Caco-2 (cell line): Measurements from ENCODE around the gene COL4A4. TPM values are rescaled to one million over a fixed set of nuclear protein-coding genes. Genes with fewer than 3 reads are reported as not detected.
A peak's percentile ranks its signal among the peaks of the same experiment; 100 is the strongest.

ENCODE experiments used
- BruUV-seq: library from RNA; stranded (reverse); fragments of 400-500 nt; replicated peaks from 2 replicates; lab custom pipeline; 2021; lab: Mats Ljungman, UMichigan
- CTCF ChIA-PET: fragments of 300-600 bp; sonication (Branson Sonifier 250); formaldehyde crosslinking; loops from one replicate; lab custom pipeline; 2022; ENCODE audit warnings: antibody characterized with exemption; lab: Charles Lee
- POLR2A ChIA-PET: fragments of 300-600 bp; sonication (Branson Sonifier 250); formaldehyde crosslinking; loops from one replicate; lab custom pipeline; 2022; ENCODE audit warnings: antibody characterized with exemption; lab: Charles Lee
- DNase-seq, 2 experiments: peaks; one replicate each; pipeline versions ENCODE4 v3.0.0 to v3.0.0-alpha.2; 2020 to 2022
- H3K27me3 ChIP-seq: replicated peaks from 2 replicates; pipeline ENCODE4 v1.6.0; 2011; ENCODE audit warnings: low read length; ENCODE audit not compliant: control insufficient read depth, insufficient read depth
- H3K36me3 ChIP-seq: 2 replicates; pipeline ENCODE4 v1.5.1; 2011; ENCODE audit warnings: low read length; ENCODE audit not compliant: control insufficient read depth, insufficient read depth
- H3K4me1 ChIP-seq: fragments of 250-450 bp; sonication (Bioruptor Pico); 2 replicates; pipeline ENCODE4 v1.5.1; 2020; ENCODE audit warnings: mild to moderate bottlenecking
- H3K4me3 ChIP-seq: 2 replicates; pipeline ENCODE4 v1.5.1; 2011; ENCODE audit warnings: low read depth, mild to moderate bottlenecking, control low read depth, low read length
- H3K9me3 ChIP-seq: fragments of 250-450 bp; sonication (Bioruptor Pico); 2 replicates; pipeline ENCODE4 v1.5.1; 2020; ENCODE audit warnings: mild to moderate bottlenecking, moderate library complexity
- H3K27ac Mint-ChIP-seq: one replicate; pipeline ENCODE4 v1.8.0; 2022; ENCODE audit warnings: mixed read lengths; ENCODE audit not compliant: unreplicated experiment
- H3K27me3 Mint-ChIP-seq: one replicate; pipeline ENCODE4 v1.8.0; 2022; ENCODE audit warnings: mixed read lengths; ENCODE audit not compliant: insufficient read depth, unreplicated experiment
- H3K36me3 Mint-ChIP-seq: one replicate; pipeline ENCODE4 v1.8.0; 2022; ENCODE audit warnings: mild to moderate bottlenecking, mixed read lengths; ENCODE audit not compliant: insufficient read depth, unreplicated experiment
- H3K4me1 Mint-ChIP-seq: one replicate; pipeline ENCODE4 v1.8.0; 2022; ENCODE audit warnings: low read depth, mixed read lengths; ENCODE audit not compliant: unreplicated experiment
- H3K4me3 Mint-ChIP-seq: one replicate; pipeline ENCODE4 v1.8.0; 2022; ENCODE audit warnings: mild to moderate bottlenecking, moderate library complexity, mixed read lengths; ENCODE audit not compliant: unreplicated experiment
- H3K9me3 Mint-ChIP-seq: one replicate; pipeline ENCODE4 v1.8.0; 2022; ENCODE audit warnings: mixed read lengths; ENCODE audit not compliant: unreplicated experiment
- intact Hi-C: fragments of 100-400 bp; cut with micrococcal nuclease; formaldehyde crosslinking; loops from one replicate; pipeline ENCODE4 v1.10.0; 2022; ENCODE audit not compliant: unreplicated experiment
- total RNA-seq: library from RNA; stranded (reverse); gene quantifications from 2 replicates; pipeline ENCODE4 v1.2.3, GENCODE V29; 2022
- TF ChIP-seq, protein P1 (sequence below), 2 experiments: fragments of 200-600 bp in 1 of 2; IDR thresholded peaks; 1 replicate in 1 of 2; 2 replicates in 1 of 2; pipeline versions ENCODE4 v1.5.1 to v1.8.0; 2011 to 2022; ENCODE audit warnings: antibody characterized with exemption in 1 of 2, control low read depth in 1 of 2, inconsistent platforms in 1 of 2, low read depth in 1 of 2, low read length in 1 of 2, mild to moderate bottlenecking in 1 of 2, moderate library complexity in 1 of 2; ENCODE audit not compliant: insufficient read depth in 1 of 2, severe bottlenecking in 1 of 2, unreplicated experiment in 1 of 2

COL4A4 gene
- total RNA-seq, 1 experiment from 2014 or later, result 8.7 TPM

DNA sequence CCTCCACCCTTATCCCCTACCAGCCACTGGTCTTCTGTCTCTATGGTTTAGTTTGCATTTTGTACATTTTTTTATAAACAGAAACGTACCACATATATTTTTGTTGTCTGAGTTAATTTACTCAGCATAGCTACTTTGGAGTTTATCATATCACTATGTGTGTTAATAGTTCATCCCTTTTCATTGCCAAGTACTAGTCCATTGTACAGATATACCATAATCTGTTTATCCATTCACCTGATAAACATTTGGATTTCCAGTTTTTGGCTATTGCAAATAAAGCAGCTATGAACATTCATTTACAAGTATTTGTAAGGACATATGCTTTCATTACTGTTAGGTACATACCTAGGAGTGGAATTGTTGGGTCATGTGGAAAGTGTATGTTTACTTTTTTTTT lies 204.6 kb downstream of the COL4A4 start:
- ChIA-PET CTCF (no interaction called here), POLR2A (no interaction called here)
- Histone ChIP-seq H3K27me3 (no peaks in the 10 kb centered on the region), H3K9me3 (no peaks in the 10 kb centered on the region), H3K4me1 (peaks cover 6% of the 10 kb centered on the region), H3K4me3 (no peak overlapping the region), H3K36me3 (no peaks in the 10 kb centered on the region)
- intact Hi-C loops, result no loop called here
- Mint-ChIP-seq H3K27ac (no peak overlapping the region), H3K9me3 (peaks cover 9% of the 10 kb centered on the region), H3K27me3 (no peaks in the 10 kb centered on the region), H3K4me1 (no peaks in the 10 kb centered on the region), H3K4me3 (no peak overlapping the region), H3K36me3 (no peaks in the 10 kb centered on the region)
- no TSS peak for BruUV-seq
- no peak for DNase-seq
- TF ChIP-seq, protein P1, sequence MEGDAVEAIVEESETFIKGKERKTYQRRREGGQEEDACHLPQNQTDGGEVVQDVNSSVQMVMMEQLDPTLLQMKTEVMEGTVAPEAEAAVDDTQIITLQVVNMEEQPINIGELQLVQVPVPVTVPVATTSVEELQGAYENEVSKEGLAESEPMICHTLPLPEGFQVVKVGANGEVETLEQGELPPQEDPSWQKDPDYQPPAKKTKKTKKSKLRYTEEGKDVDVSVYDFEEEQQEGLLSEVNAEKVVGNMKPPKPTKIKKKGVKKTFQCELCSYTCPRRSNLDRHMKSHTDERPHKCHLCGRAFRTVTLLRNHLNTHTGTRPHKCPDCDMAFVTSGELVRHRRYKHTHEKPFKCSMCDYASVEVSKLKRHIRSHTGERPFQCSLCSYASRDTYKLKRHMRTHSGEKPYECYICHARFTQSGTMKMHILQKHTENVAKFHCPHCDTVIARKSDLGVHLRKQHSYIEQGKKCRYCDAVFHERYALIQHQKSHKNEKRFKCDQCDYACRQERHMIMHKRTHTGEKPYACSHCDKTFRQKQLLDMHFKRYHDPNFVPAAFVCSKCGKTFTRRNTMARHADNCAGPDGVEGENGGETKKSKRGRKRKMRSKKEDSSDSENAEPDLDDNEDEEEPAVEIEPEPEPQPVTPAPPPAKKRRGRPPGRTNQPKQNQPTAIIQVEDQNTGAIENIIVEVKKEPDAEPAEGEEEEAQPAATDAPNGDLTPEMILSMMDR (IDR thresholded peaks at IDR 0.05; ENCODE audit: insufficient read depth in 1 of 2, low read depth in 1 of 2, low read length in 1 of 2, severe bottlenecking in 1 of 2, unreplicated experiment in 1 of 2), result no peak

DNA sequence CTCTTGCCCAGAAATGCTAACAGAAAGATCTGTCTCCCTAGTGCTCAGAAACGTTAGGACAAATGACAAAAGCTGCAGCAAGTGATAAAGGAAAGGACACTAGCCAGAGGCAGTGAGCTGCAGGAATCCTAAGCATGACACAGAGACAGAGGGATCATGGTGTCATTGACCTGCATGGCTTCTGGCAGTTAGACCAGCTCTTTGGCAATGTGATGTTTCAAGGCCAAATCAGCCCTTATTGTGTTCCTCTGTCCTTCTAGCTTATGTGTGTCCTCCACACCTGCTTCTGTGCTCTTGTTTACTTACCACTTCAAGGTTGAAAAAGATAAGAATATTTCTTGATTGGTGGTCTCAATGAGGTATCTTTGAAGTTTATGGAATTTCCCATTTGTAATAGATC lies 207.3 kb downstream of the COL4A4 start:
- H3K9me3 Mint-ChIP-seq, result peaks cover 9% of the 10 kb centered on the region

DNA sequence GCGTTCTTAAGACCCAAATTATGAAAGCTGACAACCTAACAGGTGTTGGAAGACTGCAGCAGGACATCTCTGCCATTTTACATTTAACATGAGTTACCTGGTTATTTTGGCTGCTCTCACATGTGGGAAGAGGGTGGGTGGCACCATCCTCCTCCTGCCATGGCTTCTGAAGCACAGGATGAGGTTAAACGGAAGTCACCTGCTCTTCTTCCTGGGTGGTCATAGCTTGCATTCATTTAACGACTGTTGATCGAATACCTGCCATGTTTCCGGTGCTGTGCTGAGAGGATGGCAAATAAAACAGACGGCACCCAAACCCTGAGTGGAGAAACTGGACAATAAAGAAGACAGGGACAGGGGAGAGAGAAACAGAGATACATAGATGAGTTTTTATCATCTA lies 210.2 kb downstream of the COL4A4 start:
- Histone ChIP-seq H3K36me3 (no peaks in the 10 kb centered on the region), H3K27me3 (no peaks in the 10 kb centered on the region), H3K4me3 (no peak overlapping the region), H3K9me3 (no peaks in the 10 kb centered on the region), H3K4me1 (no peaks in the 10 kb centered on the region)
- Mint-ChIP-seq H3K4me3 (no peak overlapping the region), H3K27me3 (no peaks in the 10 kb centered on the region), H3K27ac (no peak overlapping the region), H3K36me3 (no peaks in the 10 kb centered on the region), H3K4me1 (no peaks in the 10 kb centered on the region), H3K9me3 (no peaks in the 10 kb centered on the region)
- DNase-seq, result no peak
- no TSS peak for BruUV-seq
- TF ChIP-seq, protein P1 (IDR thresholded peaks at IDR 0.05; ENCODE audit: insufficient read depth in 1 of 2, low read depth in 1 of 2, low read length in 1 of 2, severe bottlenecking in 1 of 2, unreplicated experiment in 1 of 2), result no peak
- intact Hi-C loops, result no loop called here
- ChIA-PET CTCF (no interaction called here), POLR2A (no interaction called here)

More for the DNA sequence above, 207.3 kb downstream of the COL4A4 start:
- H3K27me3 ChIP-seq, result no peaks in the 10 kb centered on the region
- H3K36me3 Mint-ChIP-seq, result no peaks in the 10 kb centered on the region
- no peaks in the 10 kb centered on the region for H3K4me1 Mint-ChIP-seq
- ChIA-PET CTCF (interaction anchor here (0.5 kb wide), 1 partner anchor 102 kb away, joined by 3 read pairs; no protein-coding TSS in a partner anchor), POLR2A (no interaction called here)
- no TSS peak for BruUV-seq
- DNase-seq, result peak in 1 of 2 experiments; percentile 32
- no peak overlapping the region for H3K27ac Mint-ChIP-seq
- H3K27me3 Mint-ChIP-seq, result no peaks in the 10 kb centered on the region
- H3K4me1 ChIP-seq, result no peaks in the 10 kb centered on the region
- H3K4me3 Mint-ChIP-seq, result no peak overlapping the region
- no peak overlapping the region for H3K4me3 ChIP-seq
- no peaks in the 10 kb centered on the region for H3K9me3 ChIP-seq
- intact Hi-C loops, result no loop called here
- no peaks in the 10 kb centered on the region for H3K36me3 ChIP-seq
- TF ChIP-seq, protein P1 (IDR thresholded peaks at IDR 0.05; ENCODE audit: insufficient read depth in 1 of 2, low read depth in 1 of 2, low read length in 1 of 2, severe bottlenecking in 1 of 2, unreplicated experiment in 1 of 2), result no peak
